Keratinocyte (primary cell): Measurements from ENCODE around the gene EIF3I. TPM values are rescaled to one million over a fixed set of nuclear protein-coding genes. Genes with fewer than 3 reads are reported as not detected.
"Not testable (repeated sequence)": the region's sequence is repeated elsewhere in the genome, so short reads cannot be mapped to it uniquely, and the experiment has no call there.

Experiments
- DNase-seq: peaks from one replicate; pipeline ENCODE4 v3.0.0-alpha.2; 2011; ENCODE audit warnings: low read depth, missing footprints, low spot score
- FAIRE-seq: peaks from 2 replicates; lab custom pipeline; 2011; peaks lifted over from hg19 to GRCh38; lab: Jason Lieb, UNC
- H2AFZ ChIP-seq: 2 replicates; pipeline ENCODE4 v1.6.0; 2012; ENCODE audit warnings: low read length, control low read depth, inconsistent platforms; ENCODE audit not compliant: control insufficient read depth
- H3K27ac ChIP-seq: 2 replicates; pipeline ENCODE4 v1.5.1; 2011; ENCODE audit warnings: low read length; ENCODE audit not compliant: control insufficient read depth, insufficient read depth
- H3K27me3 ChIP-seq: 3 replicates; pipeline ENCODE4 v1.6.0; 2011; ENCODE audit warnings: low read length; ENCODE audit not compliant: control insufficient read depth, insufficient read depth; ENCODE audit errors: extremely low read depth
- H3K36me3 ChIP-seq, 2 experiments: 2 replicates in 1 of 2; 3 replicates in 1 of 2; pipeline ENCODE4 v1.5.1; 2011; ENCODE audit warnings: low read length in 2 of 2, mild to moderate bottlenecking in 1 of 2; ENCODE audit not compliant: control insufficient read depth in 2 of 2, insufficient read depth in 2 of 2; ENCODE audit errors: extremely low read depth in 1 of 2
- H3K4me1 ChIP-seq: 3 replicates; pipeline ENCODE4 v1.5.1; 2011; ENCODE audit warnings: low read length; ENCODE audit not compliant: control insufficient read depth, insufficient read depth; ENCODE audit errors: extremely low read depth
- H3K4me2 ChIP-seq: 3 replicates; pipeline ENCODE4 v1.6.0; 2011; ENCODE audit warnings: low read depth, low read length; ENCODE audit not compliant: control insufficient read depth, insufficient read depth; ENCODE audit errors: extremely low read depth
- H3K4me3 ChIP-seq, 3 experiments: fragments of 200-600 bp in 1 of 3; sonication (generic) in 1 of 3; 2 replicates in 2 of 3; 3 replicates in 1 of 3; pipeline ENCODE4 v1.5.1; 2011 to 2016; ENCODE audit warnings: low read length in 3 of 3, mild to moderate bottlenecking in 3 of 3, control low read depth in 2 of 3, inconsistent platforms in 1 of 3, low read depth in 1 of 3, mixed read lengths in 1 of 3, mixed run types in 1 of 3, moderate library complexity in 1 of 3; ENCODE audit not compliant: control insufficient read depth in 2 of 3, insufficient read depth in 2 of 3; ENCODE audit errors: extremely low read depth in 1 of 3
- H3K79me2 ChIP-seq: 2 replicates; pipeline ENCODE4 v1.6.0; 2012; ENCODE audit warnings: low read length; ENCODE audit not compliant: control insufficient read depth, insufficient read depth
- H3K9ac ChIP-seq: 3 replicates; pipeline ENCODE4 v1.6.0; 2011; ENCODE audit warnings: low read length; ENCODE audit not compliant: control insufficient read depth, insufficient read depth; ENCODE audit errors: extremely low read depth
- H3K9me1 ChIP-seq: 3 replicates; pipeline ENCODE4 v1.6.0; 2011; ENCODE audit warnings: low read length; ENCODE audit not compliant: control insufficient read depth, insufficient read depth; ENCODE audit errors: extremely low read depth
- H3K9me3 ChIP-seq: 2 replicates; pipeline ENCODE4 v1.5.1; 2012; ENCODE audit warnings: low read depth, low read length; ENCODE audit not compliant: control insufficient read depth
- H4K20me1 ChIP-seq: 3 replicates; pipeline ENCODE4 v1.6.0; 2011; ENCODE audit warnings: low read length; ENCODE audit not compliant: control insufficient read depth, insufficient read depth; ENCODE audit errors: extremely low read depth
- EZH2 ChIP-seq: IDR thresholded peaks from one replicate; pipeline ENCODE4 v1.6.1; 2012; ENCODE audit warnings: inconsistent platforms, mild to moderate bottlenecking, low read length, moderate library complexity
- dilution Hi-C: fragments of 300-500 bp; cut with MboI; formaldehyde crosslinking; loops from one replicate; pipeline ENCODE4 v1.7.0; 2020; ENCODE audit warnings: low sequenced_read_pairs; ENCODE audit not compliant: extremely low pct_ligation_motif_present
- polyA plus RNA-seq, 5 experiments: library from polyadenylated mRNA; depleted of rRNA in 3 of 5; stranded (reverse) in 3 of 5; stranded (forward) in 1 of 5; unstranded in 1 of 5; fragments of >200 nt; gene quantifications; 1 replicate in 1 of 5; 2 replicates in 3 of 5; 3 replicates in 1 of 5; pipeline versions ENCODE4 v1.2.1 to v1.2.3, GENCODE V29; 2011 to 2012; ENCODE audit warnings: missing spikeins in 2 of 5, low read depth in 1 of 5, low replicate concordance in 1 of 5
- TF ChIP-seq, protein P1 (sequence below), 3 experiments: IDR thresholded peaks in 1 of 3; conservative IDR thresholded peaks in 1 of 3; optimal IDR thresholded peaks in 1 of 3; 2 replicates in 2 of 3; 3 replicates in 1 of 3; pipeline versions ENCODE3 to v1.5.1; 2011; ENCODE audit warnings: low read length in 3 of 3, mild to moderate bottlenecking in 3 of 3, moderate library complexity in 2 of 3, control low read depth in 1 of 3, inconsistent platforms in 1 of 3; ENCODE audit not compliant: insufficient read depth in 2 of 3; ENCODE audit errors: extremely low read depth in 1 of 3

The EIF3I gene
- polyA plus RNA-seq, 1 donor (not counting 4 experiments of a cell fraction or from before 2014, with no cell fraction given): 388 TPM

DNA sequence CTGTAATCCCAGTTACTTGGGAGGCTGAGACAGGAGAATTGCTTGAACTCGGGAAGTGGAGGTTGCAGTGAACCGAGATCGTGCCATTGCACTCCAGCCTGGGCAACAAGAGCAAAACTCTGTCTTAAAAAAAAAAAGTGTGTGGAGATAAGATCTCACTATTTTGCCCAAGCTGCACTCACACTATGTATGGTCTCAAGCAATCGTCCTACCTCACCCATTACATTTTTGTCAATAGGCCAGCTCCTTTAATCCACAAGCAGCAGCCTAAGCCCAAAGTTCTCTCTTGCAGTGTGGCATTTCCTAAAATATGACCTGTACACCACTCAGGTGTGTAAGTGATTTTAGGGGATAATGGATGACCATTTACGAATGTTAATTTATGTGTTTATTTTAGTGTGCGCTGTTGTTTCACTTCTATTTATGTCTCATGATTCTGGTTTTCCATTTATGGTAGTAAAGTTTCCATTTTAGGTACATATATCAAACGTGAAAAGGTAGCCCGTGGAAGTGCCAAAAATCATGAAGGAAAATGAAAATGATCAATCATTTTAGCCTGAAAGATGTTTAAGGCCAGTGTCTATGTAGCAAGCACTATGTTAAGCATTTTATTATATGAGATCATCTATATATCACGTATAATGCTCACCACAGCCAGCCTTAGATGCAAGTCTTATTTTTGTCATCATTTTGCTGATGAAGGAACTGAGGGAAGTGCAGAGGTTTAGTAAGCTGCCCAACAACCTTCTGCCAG, 34.4 kb downstream of the EIF3I start:
- H3K4me2 ChIP-seq: no peak overlapping the region
- dilution Hi-C loops: no loop called here
- FAIRE-seq: no peak

DNA sequence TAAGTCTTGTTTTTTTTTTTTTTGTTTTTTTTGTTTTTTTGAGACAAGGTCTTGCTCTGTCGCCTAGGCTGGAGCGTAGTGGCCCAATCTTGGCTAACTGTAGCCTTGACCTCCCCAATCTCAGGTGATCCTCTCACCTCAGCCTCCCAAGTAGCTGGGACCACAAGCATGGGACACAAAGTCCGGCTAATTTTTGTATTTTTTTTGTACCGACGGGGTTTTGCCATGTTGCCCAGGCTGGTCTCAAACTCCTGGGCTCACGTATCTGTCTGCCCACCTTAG, 35.0 kb downstream of the EIF3I start:
- dilution Hi-C loops: no loop called here
- Histone ChIP-seq H2AFZ (no peak overlapping the region), H3K79me2 (no peaks in the 10 kb centered on the region), H3K4me2 (no peak overlapping the region), H3K36me3 (no peaks in the 10 kb centered on the region), H3K9me1 (no peaks in the 10 kb centered on the region), H3K27ac (no peak overlapping the region), H3K9ac (no peak overlapping the region), H3K27me3 (no peaks in the 10 kb centered on the region), H3K9me3 (no peaks in the 10 kb centered on the region), H3K4me1 (no peaks in the 10 kb centered on the region), H3K4me3 (no peak overlapping the region), H4K20me1 (no peaks in the 10 kb centered on the region)
- no peak for TF ChIP-seq EZH2
- DNase-seq (no peak), FAIRE-seq (no peak)

More for the DNA sequence above, 34.4 kb downstream of the EIF3I start:
- no peaks in the 10 kb centered on the region for H4K20me1 ChIP-seq
- DNase-seq: no peak
- H3K9ac ChIP-seq: no peak overlapping the region
- TF ChIP-seq, protein P1, sequence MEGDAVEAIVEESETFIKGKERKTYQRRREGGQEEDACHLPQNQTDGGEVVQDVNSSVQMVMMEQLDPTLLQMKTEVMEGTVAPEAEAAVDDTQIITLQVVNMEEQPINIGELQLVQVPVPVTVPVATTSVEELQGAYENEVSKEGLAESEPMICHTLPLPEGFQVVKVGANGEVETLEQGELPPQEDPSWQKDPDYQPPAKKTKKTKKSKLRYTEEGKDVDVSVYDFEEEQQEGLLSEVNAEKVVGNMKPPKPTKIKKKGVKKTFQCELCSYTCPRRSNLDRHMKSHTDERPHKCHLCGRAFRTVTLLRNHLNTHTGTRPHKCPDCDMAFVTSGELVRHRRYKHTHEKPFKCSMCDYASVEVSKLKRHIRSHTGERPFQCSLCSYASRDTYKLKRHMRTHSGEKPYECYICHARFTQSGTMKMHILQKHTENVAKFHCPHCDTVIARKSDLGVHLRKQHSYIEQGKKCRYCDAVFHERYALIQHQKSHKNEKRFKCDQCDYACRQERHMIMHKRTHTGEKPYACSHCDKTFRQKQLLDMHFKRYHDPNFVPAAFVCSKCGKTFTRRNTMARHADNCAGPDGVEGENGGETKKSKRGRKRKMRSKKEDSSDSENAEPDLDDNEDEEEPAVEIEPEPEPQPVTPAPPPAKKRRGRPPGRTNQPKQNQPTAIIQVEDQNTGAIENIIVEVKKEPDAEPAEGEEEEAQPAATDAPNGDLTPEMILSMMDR (optimal IDR thresholded peaks at IDR 0.05 in 1 of 3, IDR thresholded peaks at IDR 0.05 in 1 of 3, conservative IDR thresholded peaks at IDR 0.05 in 1 of 3; ENCODE audit: extremely low read depth in 1 of 3, insufficient read depth in 2 of 3, low read length in 3 of 3): no peak
- TF ChIP-seq EZH2: no peak
- no peak overlapping the region for H3K27ac ChIP-seq
- H3K9me1 ChIP-seq: no peaks in the 10 kb centered on the region
- H3K4me1 ChIP-seq: no peaks in the 10 kb centered on the region
- no peaks in the 10 kb centered on the region for H3K9me3 ChIP-seq
- H3K36me3 ChIP-seq: no peaks in the 10 kb centered on the region
- H2AFZ ChIP-seq: no peak overlapping the region
- no peaks in the 10 kb centered on the region for H3K27me3 ChIP-seq
- no peak overlapping the region for H3K4me3 ChIP-seq
- H3K79me2 ChIP-seq: no peaks in the 10 kb centered on the region

DNA sequence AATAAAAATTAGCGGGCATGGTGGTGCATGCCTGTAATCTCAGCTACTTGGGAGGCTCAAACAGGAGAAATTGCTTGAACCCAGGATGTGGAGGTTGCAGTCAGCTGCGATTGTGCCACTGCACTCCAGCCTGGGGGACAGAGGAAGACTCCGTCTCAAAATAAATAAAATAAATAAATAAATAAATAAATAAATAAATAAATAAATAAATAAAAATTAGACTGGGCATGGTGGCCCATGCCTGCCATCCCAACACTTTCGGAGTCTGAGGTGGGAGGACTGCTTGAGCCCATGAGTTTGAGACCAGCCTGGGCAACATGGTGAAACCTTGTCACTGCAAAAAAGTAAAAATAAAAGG, 41.0 kb downstream of the EIF3I start:
- FAIRE-seq, H3K9ac ChIP-seq, H3K79me2 ChIP-seq, H3K27me3 ChIP-seq, H3K4me1 ChIP-seq, H4K20me1 ChIP-seq, H2AFZ ChIP-seq, H3K4me2 ChIP-seq, H3K36me3 ChIP-seq, H3K9me1 ChIP-seq, H3K27ac ChIP-seq, H3K9me3 ChIP-seq, DNase-seq, H3K4me3 ChIP-seq, dilution Hi-C loops: not testable (repeated sequence)
